Measurements from ENCODE around the gene GATA5. TPM values are rescaled to one million over a fixed set of nuclear protein-coding genes. Genes with fewer than 3 reads are reported as not detected.

GATA5 gene
- total and polyA plus RNA-seq, 8 donors: 3.1 to 16.4 (median 9.3) TPM; not detected in 1

GRCh38 chr20:62498874-62499273, 23.1 kb upstream of the GATA5 start:
- 83 to 93% (median 84%) methylated on average over 5 to 6 of the region's 6 CpGs for WGBS, 5 donors
- Histone ChIP-seq H3K4me1 (peaks cover 12 to 46% (median 35%) of the 10 kb centered on the region in 4 donors), H3K9me3 (no peaks in the 10 kb centered on the region), H3K36me3 (no peaks in the 10 kb centered on the region), H3K27me3 (peaks cover 0 to 24% (median 0%) of the 10 kb centered on the region in 3 donors), H3K27ac (no peak overlapping the region), H3K4me3 (no peak overlapping the region)
- TF ChIP-seq CTCF (IDR thresholded peaks at IDR 0.05): no peak
- no peak for TF ChIP-seq EP300 (IDR thresholded peaks at IDR 0.05)
- TF ChIP-seq POLR2A (IDR thresholded peaks at IDR 0.05): no peak
- TF ChIP-seq POLR2AphosphoS5 (IDR thresholded peaks at IDR 0.05): no peak
- intact Hi-C loops (cut with DNase I; ENCODE audit: low total_unique reads): loop anchor here (10.0 kb wide), 1 partner anchor 286 kb away; no protein-coding TSS in a partner anchor
- no peak for DNase-seq

GRCh38 chr20:62496568-62497218, 20.9 kb upstream of the GATA5 start:
- TF ChIP-seq EP300 (IDR thresholded peaks at IDR 0.05): no peak
- TF ChIP-seq CTCF (IDR thresholded peaks at IDR 0.05): peak in 5 of 7 experiments; percentile 43 to 77 (median 50)
- no peak for TF ChIP-seq POLR2A (IDR thresholded peaks at IDR 0.05)
- no peak for TF ChIP-seq POLR2AphosphoS5 (IDR thresholded peaks at IDR 0.05)
- Histone ChIP-seq H3K36me3 (no peaks in the 10 kb centered on the region), H3K4me1 (peaks cover 19 to 53% (median 43%) of the 10 kb centered on the region in 4 donors), H3K4me3 (no peak overlapping the region), H3K27me3 (peaks cover 0 to 24% (median 0%) of the 10 kb centered on the region in 3 donors), H3K9me3 (no peaks in the 10 kb centered on the region), H3K27ac (no peak overlapping the region)
- WGBS, 5 donors: 13 to 26% (median 20%) methylated on average over 26 to 32 of the region's 32 CpGs
- peak in 1 of 2 donors; percentile 69 for DNase-seq
- intact Hi-C loops (cut with DNase I; ENCODE audit: low total_unique reads): loop anchor here (10.0 kb wide), 1 partner anchor 288 kb away; no protein-coding TSS in a partner anchor

GRCh38 chr20:62495749-62496567, 20.2 kb upstream of the GATA5 start:
- intact Hi-C loops (cut with DNase I; ENCODE audit: low total_unique reads): loop anchor here (10.0 kb wide), 1 partner anchor 289 kb away; no protein-coding TSS in a partner anchor
- peak in 1 of 2 donors; percentile 38 for DNase-seq
- Histone ChIP-seq H3K27me3 (peaks cover 0 to 24% (median 0%) of the 10 kb centered on the region in 3 donors), H3K9me3 (no peaks in the 10 kb centered on the region), H3K36me3 (no peaks in the 10 kb centered on the region), H3K4me1 (peaks cover 19 to 53% (median 43%) of the 10 kb centered on the region in 4 donors), H3K27ac (peak overlapping the region in 3 of 5 donors; percentile 0 to 52 (median 32)), H3K4me3 (no peak overlapping the region)
- TF ChIP-seq POLR2AphosphoS5 (IDR thresholded peaks at IDR 0.05) (no peak), POLR2A (IDR thresholded peaks at IDR 0.05) (no peak), EP300 (IDR thresholded peaks at IDR 0.05) (no peak), CTCF (IDR thresholded peaks at IDR 0.05) (no peak)
- WGBS, 5 donors: 15 to 35% (median 29%) methylated on average over 9 to 34 of the region's 34 CpGs

All from stomach (tissue), 9 donors.